GM12892 (cell line): ENCODE results near the gene SLC30A5.

Experiments
- DNase-seq: peaks from one replicate; pipeline ENCODE4 v3.0.0; 2011; ENCODE audit not compliant: insufficient read length
- FAIRE-seq: peaks from 2 replicates; lab custom pipeline; 2011; peaks lifted over from hg19 to GRCh38; lab: Jason Lieb, UNC
- POLR2A ChIP-seq: IDR thresholded peaks from 2 replicates; pipeline ENCODE4 v1.6.1; 2011; ENCODE audit warnings: low read depth, low read length, control low read depth
- POLR2AphosphoS5 ChIP-seq: IDR thresholded peaks from 2 replicates; pipeline ENCODE4 v1.6.1; 2011; ENCODE audit warnings: low read depth, low read length, control low read depth
- TAF1 ChIP-seq: IDR thresholded peaks from 2 replicates; pipeline ENCODE4 v1.6.1; 2011; ENCODE audit warnings: low read depth, mild to moderate bottlenecking, control low read depth, low read length, borderline replicate concordance

Gene SLC30A5

GRCh38 chr5:69148981-69149675 is 55.3 kb downstream of the SLC30A5 start:
- TF ChIP-seq POLR2A (no peak), POLR2AphosphoS5 (no peak), TAF1 (no peak)
- DNase-seq (no peak), FAIRE-seq (no peak)

GRCh38 chr5:69149676-69150010 is 55.8 kb downstream of the SLC30A5 start:
- no peak for FAIRE-seq

GRCh38 chr5:69152731-69153130 is 58.9 kb downstream of the SLC30A5 start:
- no peak for DNase-seq
- FAIRE-seq, result no peak
- TF ChIP-seq TAF1 (no peak), POLR2A (no peak), POLR2AphosphoS5 (no peak)

More at GRCh38 chr5:69149676-69150010, 55.8 kb downstream of the SLC30A5 start:
- DNase-seq, result no peak
- TF ChIP-seq POLR2A, result no peak
- TF ChIP-seq POLR2AphosphoS5, result no peak
- no peak for TF ChIP-seq TAF1

GRCh38 chr5:69156456-69156855 is 62.6 kb downstream of the SLC30A5 start:
- no peak for TF ChIP-seq POLR2A
- no peak for TF ChIP-seq POLR2AphosphoS5
- no peak for TF ChIP-seq TAF1
- DNase-seq (no peak), FAIRE-seq (no peak)

DNA sequence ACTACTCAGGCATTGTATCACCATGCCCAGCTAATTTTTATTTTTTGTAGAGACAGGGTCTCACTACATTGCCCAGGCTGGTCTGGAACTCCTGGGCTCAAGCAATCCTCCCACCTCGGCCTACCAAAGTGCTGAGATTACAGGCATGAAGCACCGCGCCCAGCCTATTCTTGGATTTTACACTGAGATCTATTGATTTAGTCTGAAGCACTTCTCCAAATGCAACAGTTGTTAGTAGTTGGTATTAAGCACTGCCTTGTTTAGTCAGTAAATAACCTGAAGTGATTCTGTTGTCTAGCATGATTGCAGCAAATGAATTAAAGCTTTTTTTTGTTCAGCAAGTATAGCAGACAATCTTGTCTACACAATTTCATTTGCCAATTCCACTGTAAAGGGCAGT is 64.2 kb downstream of the SLC30A5 start:
- FAIRE-seq (no peak), DNase-seq (no peak)
- TF ChIP-seq TAF1, result no peak
- TF ChIP-seq POLR2AphosphoS5, result no peak
- no peak for TF ChIP-seq POLR2A

- DNase-seq, result no peak
- TF ChIP-seq TAF1 (no peak), POLR2A (no peak)
- FAIRE-seq, result no peak
Measured at GRCh38 chr5:69160651-69161050, 66.8 kb downstream of the SLC30A5 start.

DNA sequence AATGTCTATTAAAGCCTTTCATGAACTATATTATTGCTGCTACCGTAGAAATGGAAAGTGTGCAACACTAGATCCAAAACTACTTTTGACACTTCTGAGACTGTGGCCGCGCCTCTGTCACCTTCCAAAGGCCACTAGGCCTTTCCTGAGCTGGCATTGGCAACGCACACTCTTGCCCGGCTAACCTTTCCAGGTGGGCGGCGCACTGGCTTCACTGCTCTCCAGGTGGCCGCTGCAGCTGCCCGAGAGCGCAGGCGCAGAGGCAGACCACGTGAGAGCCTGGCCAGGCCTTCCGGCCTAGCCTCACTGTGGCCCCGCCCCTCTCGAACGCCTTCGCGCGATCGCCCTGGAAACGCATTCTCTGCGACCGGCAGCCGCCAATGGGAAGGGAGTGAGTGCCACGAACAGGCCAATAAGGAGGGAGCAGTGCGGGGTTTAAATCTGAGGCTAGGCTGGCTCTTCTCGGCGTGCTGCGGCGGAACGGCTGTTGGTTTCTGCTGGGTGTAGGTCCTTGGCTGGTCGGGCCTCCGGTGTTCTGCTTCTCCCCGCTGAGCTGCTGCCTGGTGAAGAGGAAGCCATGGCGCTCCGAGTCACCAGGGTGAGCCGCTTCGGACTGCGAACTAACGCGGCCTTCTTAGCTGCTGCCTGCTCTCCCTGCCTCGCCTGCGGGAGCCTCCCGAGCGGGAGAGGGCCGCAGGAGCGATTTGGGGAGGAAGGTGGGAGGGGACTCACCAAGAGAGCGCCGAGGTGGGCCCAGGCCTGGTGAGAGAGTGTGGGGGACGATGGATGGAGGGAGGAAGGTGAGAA is 73.1 kb downstream of the SLC30A5 start, which contains the start of gene CCNB1:
TSS of gene CCNB1 (plus strand) at position 465 of the 807 bp plus-strand sequence. CDS start at position 578, 113 bp downstream.
- TF ChIP-seq POLR2A (peak; percentile 73), POLR2AphosphoS5 (peak; percentile 57; the same call in 1 of the 2 replicates), TAF1 (peak; percentile 61; the same call in 1 of the 2 replicates)
- peak; percentile 99 for FAIRE-seq
- peak; percentile 98 for DNase-seq

- TF ChIP-seq POLR2AphosphoS5, result no peak
- no peak for TF ChIP-seq POLR2A
- TF ChIP-seq TAF1, result no peak
- no peak for FAIRE-seq
- DNase-seq, result no peak
Measured at GRCh38 chr5:69167493-69167855, 73.7 kb downstream of the SLC30A5 start.

DNA sequence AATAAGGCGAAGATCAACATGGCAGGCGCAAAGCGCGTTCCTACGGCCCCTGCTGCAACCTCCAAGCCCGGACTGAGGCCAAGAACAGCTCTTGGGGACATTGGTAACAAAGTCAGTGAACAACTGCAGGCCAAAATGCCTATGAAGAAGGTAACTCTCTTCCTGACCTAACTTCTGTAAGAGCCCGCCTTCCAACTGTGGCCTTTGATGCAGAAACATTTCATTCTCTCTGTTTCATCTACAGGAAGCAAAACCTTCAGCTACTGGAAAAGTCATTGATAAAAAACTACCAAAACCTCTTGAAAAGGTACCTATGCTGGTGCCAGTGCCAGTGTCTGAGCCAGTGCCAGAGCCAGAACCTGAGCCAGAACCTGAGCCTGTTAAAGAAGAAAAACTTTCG is 74.1 kb downstream of the SLC30A5 start:
- FAIRE-seq (no peak), DNase-seq (no peak)
- TF ChIP-seq POLR2A (no peak), TAF1 (no peak), POLR2AphosphoS5 (no peak)

- no peak for FAIRE-seq
- DNase-seq, result no peak
- no peak for TF ChIP-seq POLR2A
- no peak for TF ChIP-seq TAF1
- no peak for TF ChIP-seq POLR2AphosphoS5
Measured at GRCh38 chr5:69170495-69170894, 76.7 kb downstream of the SLC30A5 start.

DNA sequence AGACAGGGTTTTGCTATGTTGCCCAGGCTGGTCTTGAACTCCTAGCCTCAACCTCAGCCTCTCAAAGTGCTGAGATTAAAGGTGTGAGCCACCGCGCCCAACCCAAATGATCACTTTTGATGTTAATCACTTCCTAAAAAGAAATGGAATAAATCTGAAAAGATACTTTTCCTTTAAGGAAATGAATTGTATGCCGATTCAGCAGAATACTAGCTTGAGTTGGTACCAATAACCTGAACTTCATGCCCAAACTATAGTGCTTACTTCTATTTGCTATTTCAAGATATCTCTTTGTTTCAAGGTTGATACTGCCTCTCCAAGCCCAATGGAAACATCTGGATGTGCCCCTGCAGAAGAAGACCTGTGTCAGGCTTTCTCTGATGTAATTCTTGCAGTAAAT is 77.2 kb downstream of the SLC30A5 start:
- DNase-seq (no peak), FAIRE-seq (no peak)
- no peak for TF ChIP-seq POLR2A
- no peak for TF ChIP-seq TAF1
